Stimulated activated CD4-positive, alpha-beta T cell treated with anti-CD3 and anti-CD28 coated beads, Interleukin-12 subunit alpha, Interleukin-12 subunit beta, amount 100 ng/mL, for 24 hours (primary cell): ENCODE measurements around the gene ELK1.

Experiments
- DNase-seq, 2 experiments: peaks; one replicate each; pipeline ENCODE4 v3.0.0-alpha.2; 2020; ENCODE audit warnings: low read depth in 2 of 2

Gene ELK1

GRCh38 chrX:47645530-47645929 lies 4.8 kb downstream of the ELK1 start:
- no peak for DNase-seq

GRCh38 chrX:47644557-47645091 lies 5.7 kb downstream of the ELK1 start:
- DNase-seq, result no peak

- no peak for DNase-seq
These were observed 6.4 kb downstream of the ELK1 start for GRCh38 chrX:47643926-47644325.

GRCh38 chrX:47638816-47639215 lies 11.5 kb downstream of the ELK1 start:
- DNase-seq, result no peak

- DNase-seq, result peak in 1 of 2 experiments; percentile 29
These were observed 12.7 kb downstream of the ELK1 start for GRCh38 chrX:47637546-47638195.

- no peak for DNase-seq
These were observed 15.3 kb downstream of the ELK1 start for GRCh38 chrX:47634871-47635575.

- no peak for DNase-seq
These were observed 16.4 kb downstream of the ELK1 start for GRCh38 chrX:47633689-47634590.

- DNase-seq, result no peak
These were observed 17.7 kb downstream of the ELK1 start for GRCh38 chrX:47632666-47633065.

- DNase-seq, result no peak
These were observed 18.7 kb downstream of the ELK1 start for GRCh38 chrX:47631676-47632075.

- DNase-seq, result no peak
These were observed 20.8 kb downstream of the ELK1 start, which contains the start of gene CFP for GRCh38 chrX:47629419-47630200. TSS of gene CFP (minus strand) at chrX:47629930. CDS start at chrX:47629844, 86 bp downstream.

- DNase-seq, result no peak
These were observed 21.4 kb downstream of the ELK1 start for GRCh38 chrX:47628982-47629381.

- no peak for DNase-seq
These were observed 25.0 kb downstream of the ELK1 start for GRCh38 chrX:47625365-47625764.

GRCh38 chrX:47623540-47624027 lies 26.8 kb downstream of the ELK1 start:
- DNase-seq, result peak; percentile 7 to 26

GRCh38 chrX:47621851-47622250 lies 28.5 kb downstream of the ELK1 start:
- no peak for DNase-seq

- DNase-seq, result no peak
These were observed 30.1 kb downstream of the ELK1 start for GRCh38 chrX:47620303-47620685.

- peak; percentile 62 for DNase-seq
These were observed 30.7 kb downstream of the ELK1 start, which contains the start of gene SYN1 for GRCh38 chrX:47619486-47620302. TSS of gene SYN1 (minus strand) at chrX:47619857. CDS start at chrX:47619728, 129 bp downstream.

- no peak for DNase-seq
These were observed 31.4 kb downstream of the ELK1 start for GRCh38 chrX:47618923-47619485.

GRCh38 chrX:47614618-47615017 lies 35.7 kb downstream of the ELK1 start:
- no peak for DNase-seq

GRCh38 chrX:47613082-47613481 lies 37.3 kb downstream of the ELK1 start:
- DNase-seq, result no peak

GRCh38 chrX:47612418-47612817 lies 37.9 kb downstream of the ELK1 start:
- no peak for DNase-seq
